K562 (cell line): Measurements from ENCODE around the gene UMODL1.

ENCODE experiments used
- EP300 ChIP-seq: IDR thresholded peaks from 2 replicates; pipeline ENCODE4 v1.6.1; 2012; ENCODE audit warnings: low read length, improper control_type of control experiment
- HIVEP1 ChIP-seq: fragments of 250-450 bp; sonication (Bioruptor Pico); IDR thresholded peaks from 2 replicates; pipeline ENCODE4 v1.4.0; 2020; ENCODE audit warnings: mild to moderate bottlenecking
- JUND ChIP-seq, 2 experiments: IDR thresholded peaks; 2 replicates in 1 of 2; 3 replicates in 1 of 2; pipeline ENCODE4 v1.6.1; 2011; ENCODE audit warnings: borderline replicate concordance in 2 of 2, low read depth in 2 of 2, low read length in 2 of 2, improper control_type of control experiment in 1 of 2, missing biosample characterization in 1 of 2, missing genetic modification characterization in 1 of 2, missing genetic modification reagents in 1 of 2
- POLR2A ChIP-seq: fragments of 450-650 bp; conservative IDR thresholded peaks from 2 replicates; pipeline ENCODE4 v1.6.1; 2016
- SMARCC2 ChIP-seq: fragments of 450-650 bp; IDR thresholded peaks from 2 replicates; pipeline ENCODE4 v1.6.1; 2017; ENCODE audit warnings: antibody characterized with exemption, moderate library complexity, mild to moderate bottlenecking, low read depth
- TARDBP ChIP-seq: fragments of 450-650 bp; IDR thresholded peaks from 2 replicates; pipeline ENCODE4 v1.6.1; 2016
- YBX1 ChIP-seq: fragments of 450-650 bp; IDR thresholded peaks from 2 replicates; pipeline ENCODE4 v1.7.1; 2016; ENCODE audit warnings: mild to moderate bottlenecking
- ZNF696 ChIP-seq: fragments of 250-450 bp; sonication (Bioruptor Pico); conservative IDR thresholded peaks from 2 replicates; pipeline ENCODE4 v1.4.0; 2020; ENCODE audit warnings: mild to moderate bottlenecking, moderate library complexity
- TF ChIP-seq, protein P1 (sequence below), 3 experiments: IDR thresholded peaks in 2 of 3; conservative IDR thresholded peaks in 1 of 3; 2 replicates each; pipeline ENCODE4 v1.5.1; 2011 to 2012; ENCODE audit warnings: low read length in 3 of 3, mild to moderate bottlenecking in 3 of 3, control low read depth in 2 of 3, improper control_type of control experiment in 1 of 3, inconsistent platforms in 1 of 3, low read depth in 1 of 3, mixed read lengths in 1 of 3, moderate library complexity in 1 of 3; ENCODE audit not compliant: insufficient read depth in 2 of 3
- TF ChIP-seq, protein P2 (sequence below): sonication (generic); formaldehyde crosslinking; IDR thresholded peaks from 2 replicates; pipeline ENCODE4 v1.8.0; 2022; ENCODE audit warnings: mild to moderate bottlenecking, low read depth, missing genetic modification reagents

DNA sequence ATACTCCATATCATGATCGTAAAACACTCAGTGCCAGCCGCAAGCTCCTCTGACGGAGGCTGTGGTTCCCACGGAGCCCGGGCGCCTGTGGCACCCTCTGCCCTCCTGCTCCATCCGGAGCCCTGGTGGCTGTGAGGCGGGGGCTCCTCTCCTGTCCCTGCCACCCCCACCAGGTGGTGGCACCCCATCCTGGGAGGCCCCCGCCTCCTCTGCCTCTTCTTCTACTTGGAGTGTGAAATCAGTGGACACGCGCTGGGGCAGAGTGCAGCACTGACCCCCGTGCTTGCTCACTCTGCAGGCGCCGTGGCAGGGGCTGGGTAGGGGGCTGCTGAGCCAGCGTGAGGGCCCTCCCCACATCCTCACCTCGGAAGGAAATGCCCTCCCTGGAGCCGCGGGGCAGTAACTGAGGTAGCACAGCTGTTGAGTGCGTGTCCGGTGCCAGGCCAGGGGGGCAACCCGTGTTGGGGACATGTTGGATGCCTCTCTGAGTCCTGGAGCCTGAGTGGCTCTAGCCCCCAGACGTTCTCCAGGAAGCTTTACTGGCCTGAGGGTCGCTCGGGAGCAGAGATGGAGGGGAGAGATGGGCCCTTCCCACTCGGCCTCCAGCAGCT is 89.1 kb downstream of the UMODL1 start:
- TF ChIP-seq ZNF696 (CRISPR knock-in tag) = no peak
- TF ChIP-seq, protein P1, sequence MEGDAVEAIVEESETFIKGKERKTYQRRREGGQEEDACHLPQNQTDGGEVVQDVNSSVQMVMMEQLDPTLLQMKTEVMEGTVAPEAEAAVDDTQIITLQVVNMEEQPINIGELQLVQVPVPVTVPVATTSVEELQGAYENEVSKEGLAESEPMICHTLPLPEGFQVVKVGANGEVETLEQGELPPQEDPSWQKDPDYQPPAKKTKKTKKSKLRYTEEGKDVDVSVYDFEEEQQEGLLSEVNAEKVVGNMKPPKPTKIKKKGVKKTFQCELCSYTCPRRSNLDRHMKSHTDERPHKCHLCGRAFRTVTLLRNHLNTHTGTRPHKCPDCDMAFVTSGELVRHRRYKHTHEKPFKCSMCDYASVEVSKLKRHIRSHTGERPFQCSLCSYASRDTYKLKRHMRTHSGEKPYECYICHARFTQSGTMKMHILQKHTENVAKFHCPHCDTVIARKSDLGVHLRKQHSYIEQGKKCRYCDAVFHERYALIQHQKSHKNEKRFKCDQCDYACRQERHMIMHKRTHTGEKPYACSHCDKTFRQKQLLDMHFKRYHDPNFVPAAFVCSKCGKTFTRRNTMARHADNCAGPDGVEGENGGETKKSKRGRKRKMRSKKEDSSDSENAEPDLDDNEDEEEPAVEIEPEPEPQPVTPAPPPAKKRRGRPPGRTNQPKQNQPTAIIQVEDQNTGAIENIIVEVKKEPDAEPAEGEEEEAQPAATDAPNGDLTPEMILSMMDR (IDR thresholded peaks at IDR 0.05 in 2 of 3, conservative IDR thresholded peaks at IDR 0.05 in 1 of 3; ENCODE audit: insufficient read depth in 2 of 3, low read depth in 1 of 3, low read length in 3 of 3) = no peak
- no peak for TF ChIP-seq HIVEP1 (CRISPR knock-in tag)
- TF ChIP-seq TARDBP = no peak
- TF ChIP-seq EP300 = no peak
- TF ChIP-seq, protein P2, sequence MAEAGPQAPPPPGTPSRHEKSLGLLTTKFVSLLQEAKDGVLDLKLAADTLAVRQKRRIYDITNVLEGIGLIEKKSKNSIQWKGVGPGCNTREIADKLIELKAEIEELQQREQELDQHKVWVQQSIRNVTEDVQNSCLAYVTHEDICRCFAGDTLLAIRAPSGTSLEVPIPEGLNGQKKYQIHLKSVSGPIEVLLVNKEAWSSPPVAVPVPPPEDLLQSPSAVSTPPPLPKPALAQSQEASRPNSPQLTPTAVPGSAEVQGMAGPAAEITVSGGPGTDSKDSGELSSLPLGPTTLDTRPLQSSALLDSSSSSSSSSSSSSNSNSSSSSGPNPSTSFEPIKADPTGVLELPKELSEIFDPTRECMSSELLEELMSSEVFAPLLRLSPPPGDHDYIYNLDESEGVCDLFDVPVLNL (CRISPR knock-in tag) = no peak
- TF ChIP-seq POLR2A = no peak
- TF ChIP-seq YBX1 = no peak
- TF ChIP-seq SMARCC2 = no peak
- no peak for TF ChIP-seq JUND (IDR thresholded peaks at IDR 0.05; ENCODE audit: borderline replicate concordance, low read depth, low read length)
- no peak for TF ChIP-seq JUND (tag; IDR thresholded peaks at IDR 0.05; ENCODE audit: borderline replicate concordance, low read depth, low read length)
